Measurements from ENCODE around the gene LRRC46.

LRRC46 gene

GRCh38 chr17:47821031-47821423 is 10.4 kb upstream of the LRRC46 start:
- TF ChIP-seq CTCF (IDR thresholded peaks at IDR 0.05; ENCODE audit: insufficient read depth, low read depth, low read length, missing control alignments): no peak
- no peak for DNase-seq (ENCODE audit: low read depth)

GRCh38 chr17:47821424-47822391 is 9.8 kb upstream of the LRRC46 start, which contains the start of gene OSBPL7:
OSBPL7 (minus strand) TSS chr17:47821794; CDS start chr17:47820278, 1,516 bp downstream.
- H3K4me3 ChIP-seq (ENCODE audit: low read length): peak within 1 kb of the TSS; percentile 69
- peak; percentile 81 for DNase-seq (ENCODE audit: low read depth)
- TF ChIP-seq CTCF (IDR thresholded peaks at IDR 0.05; ENCODE audit: insufficient read depth, low read depth, low read length, missing control alignments): no peak

More at GRCh38 chr17:47821031-47821423, 10.4 kb upstream of the LRRC46 start:
- peak overlapping the region; percentile 69 for H3K4me3 ChIP-seq (ENCODE audit: low read length)

DNA sequence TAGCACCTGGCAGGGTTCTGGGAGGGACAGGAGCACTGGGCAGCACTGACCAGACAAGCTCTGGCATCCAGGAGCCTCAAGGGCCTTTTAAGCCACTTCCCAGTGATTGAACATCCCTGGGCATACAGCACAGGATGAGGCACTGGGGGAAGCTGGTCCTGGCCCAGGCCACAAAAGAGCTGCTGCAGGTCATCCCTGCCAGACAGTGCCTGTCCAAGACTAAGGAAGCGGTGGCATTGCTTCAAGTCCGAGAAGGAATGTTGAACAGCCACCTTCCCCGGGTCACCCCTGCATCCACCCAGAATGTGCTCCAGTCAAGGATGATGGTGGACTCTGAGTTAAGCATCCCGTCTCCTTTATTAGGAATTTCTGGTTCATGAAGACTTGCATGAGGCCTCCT is 8.7 kb upstream of the LRRC46 start:
- no peak overlapping the region for H3K4me3 ChIP-seq (ENCODE audit: low read length)
- TF ChIP-seq CTCF (IDR thresholded peaks at IDR 0.05; ENCODE audit: insufficient read depth, low read depth, low read length, missing control alignments): no peak
- no peak for DNase-seq (ENCODE audit: low read depth)

GRCh38 chr17:47823519-47823918 is 8.0 kb upstream of the LRRC46 start:
- no peak overlapping the region for H3K4me3 ChIP-seq (ENCODE audit: low read length)
- no peak for DNase-seq (ENCODE audit: low read depth)
- no peak for TF ChIP-seq CTCF (IDR thresholded peaks at IDR 0.05; ENCODE audit: insufficient read depth, low read depth, low read length, missing control alignments)

DNA sequence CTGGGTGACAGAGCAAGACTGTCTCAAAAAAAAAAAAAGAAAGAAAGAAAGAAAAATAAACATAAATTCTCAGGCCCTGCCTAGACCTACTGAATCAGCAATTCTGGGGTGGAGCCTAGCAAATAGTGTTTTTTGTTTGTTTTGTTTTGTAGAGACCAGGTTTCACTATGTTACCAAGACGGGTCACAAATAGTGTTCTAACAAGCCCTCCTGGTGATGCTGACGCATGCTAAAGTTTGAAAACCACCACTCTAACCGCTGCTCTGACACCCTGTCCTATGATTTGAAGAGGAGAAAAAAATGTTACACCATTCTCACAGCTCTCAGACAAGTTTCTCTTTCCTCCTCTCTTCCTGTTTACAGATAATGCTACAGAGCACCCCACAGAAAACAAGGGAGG is 1.6 kb upstream of the LRRC46 start:
- no peak for DNase-seq (ENCODE audit: low read depth)
- TF ChIP-seq CTCF (IDR thresholded peaks at IDR 0.05; ENCODE audit: insufficient read depth, low read depth, low read length, missing control alignments): no peak
- no peak overlapping the region for H3K4me3 ChIP-seq (ENCODE audit: low read length)

DNA sequence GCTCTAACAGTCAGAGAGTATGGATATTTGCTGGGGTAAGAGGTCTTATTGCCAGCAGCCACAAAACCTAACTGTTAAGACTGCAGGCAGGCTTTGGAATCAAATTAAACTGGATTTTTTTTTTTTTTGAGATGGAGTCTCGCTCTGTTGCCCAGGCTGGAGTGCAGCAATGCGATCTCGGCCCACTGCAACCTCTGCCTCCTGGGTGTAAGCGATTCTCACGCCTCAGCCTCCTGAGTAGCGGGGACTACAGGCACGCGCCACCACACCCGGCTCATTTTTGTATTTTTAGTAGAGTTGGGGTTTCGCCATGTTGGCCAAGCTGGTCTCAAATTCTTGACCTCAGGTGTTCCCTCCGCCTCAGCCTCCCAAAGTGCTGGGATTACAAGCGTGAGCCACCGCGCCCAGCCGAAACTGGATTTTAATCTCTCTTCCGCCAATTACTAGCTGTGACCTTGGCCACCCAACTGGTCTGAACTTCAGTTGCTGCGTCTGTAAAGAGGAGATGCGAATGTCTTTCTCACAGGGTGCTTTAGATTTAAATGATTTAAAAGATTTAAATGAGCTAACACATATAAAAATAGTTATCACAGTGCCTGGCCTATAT is 971 bp upstream of the LRRC46 start:
- peak overlapping the region; percentile 68 for H3K4me3 ChIP-seq (ENCODE audit: low read length)
- no peak for TF ChIP-seq CTCF (IDR thresholded peaks at IDR 0.05; ENCODE audit: insufficient read depth, low read depth, low read length, missing control alignments)
- DNase-seq (ENCODE audit: low read depth): no peak

All from epithelial cell of esophagus (primary cell).